HG03175 (cell line): ENCODE data around the gene KCTD11.
"Not testable (repeated sequence)": the region's sequence is repeated elsewhere in the genome, so short reads cannot be mapped to it uniquely, and the experiment has no call there.

Experiments used
- ATAC-seq: cut with Tn5 transposase; IDR thresholded peaks from one replicate; pipeline ENCODE4 v1.9.1; 2021; ENCODE audit warnings: mild to moderate bottlenecking, moderate library complexity; ENCODE audit not compliant: unreplicated experiment

Gene KCTD11

GRCh38 chr17:7322520-7323194 lies 29.3 kb upstream of the KCTD11 start:
- ATAC-seq, result no peak

GRCh38 chr17:7323731-7324437 lies 28.1 kb upstream of the KCTD11 start:
- ATAC-seq, result no peak

GRCh38 chr17:7324438-7324779 lies 27.6 kb upstream of the KCTD11 start:
- no peak for ATAC-seq

GRCh38 chr17:7325031-7325528 lies 26.9 kb upstream of the KCTD11 start:
- ATAC-seq, result no peak

- no peak for ATAC-seq
Measured at GRCh38 chr17:7326186-7326585, 25.8 kb upstream of the KCTD11 start.

GRCh38 chr17:7327056-7327455 lies 24.9 kb upstream of the KCTD11 start:
- no peak for ATAC-seq

- ATAC-seq, result no peak
Measured at GRCh38 chr17:7327501-7327900, 24.5 kb upstream of the KCTD11 start.

GRCh38 chr17:7328009-7328408 lies 24.0 kb upstream of the KCTD11 start:
- no peak for ATAC-seq

- ATAC-seq, result peak; percentile 15
Measured at GRCh38 chr17:7328840-7329373, 23.1 kb upstream of the KCTD11 start, which contains the start of gene NEURL4. NEURL4 (minus strand) TSS chr17:7329335; CDS start chr17:7329312, 23 bp downstream.

GRCh38 chr17:7329374-7329996 lies 22.5 kb upstream of the KCTD11 start:
- ATAC-seq, result peak; percentile 71

GRCh38 chr17:7329997-7330637 lies 21.8 kb upstream of the KCTD11 start:
- peak; percentile 40 for ATAC-seq

GRCh38 chr17:7330638-7331015 lies 21.3 kb upstream of the KCTD11 start:
- ATAC-seq, result no peak

- no peak for ATAC-seq
Measured at GRCh38 chr17:7332111-7332510, 19.9 kb upstream of the KCTD11 start.

GRCh38 chr17:7332600-7333069 lies 19.3 kb upstream of the KCTD11 start:
- not testable (repeated sequence) for ATAC-seq

GRCh38 chr17:7334938-7335538 lies 16.9 kb upstream of the KCTD11 start:
- no peak for ATAC-seq

- ATAC-seq, result not testable (repeated sequence)
Measured at GRCh38 chr17:7335765-7336164, 16.2 kb upstream of the KCTD11 start.

- peak; percentile 62 for ATAC-seq
Measured at GRCh38 chr17:7336240-7337175, 15.5 kb upstream of the KCTD11 start, which contains the start of gene ACAP1. ACAP1 (plus strand) TSS chr17:7336529; CDS start chr17:7336735, 206 bp downstream.

- not testable (repeated sequence) for ATAC-seq
Measured at GRCh38 chr17:7337600-7337999, 14.4 kb upstream of the KCTD11 start.

- ATAC-seq, result no peak
Measured at GRCh38 chr17:7340179-7340578, 11.8 kb upstream of the KCTD11 start.
